HG03025 (cell line): Measurements from ENCODE around the gene ZMYND19.
"Not testable (repeated sequence)": the region's sequence is repeated elsewhere in the genome, so short reads cannot be mapped to it uniquely, and the experiment has no call there.

Experiments
- ATAC-seq: cut with Tn5 transposase; IDR thresholded peaks from one replicate; pipeline ENCODE4 v1.9.1; 2021; ENCODE audit warnings: mild to moderate bottlenecking, moderate library complexity; ENCODE audit not compliant: unreplicated experiment, low FRiP score

The ZMYND19 gene

GRCh38 chr9:137590469-137591383 lies at the start of gene ZMYND19:
Gene ZMYND19, minus strand, starts transcription at chr9:137590512. Its CDS starts 249 bp downstream, at chr9:137590263.
- peak; percentile 76 for ATAC-seq

GRCh38 chr9:137639303-137640051 lies 49.2 kb upstream of the ZMYND19 start:
- no peak for ATAC-seq

DNA sequence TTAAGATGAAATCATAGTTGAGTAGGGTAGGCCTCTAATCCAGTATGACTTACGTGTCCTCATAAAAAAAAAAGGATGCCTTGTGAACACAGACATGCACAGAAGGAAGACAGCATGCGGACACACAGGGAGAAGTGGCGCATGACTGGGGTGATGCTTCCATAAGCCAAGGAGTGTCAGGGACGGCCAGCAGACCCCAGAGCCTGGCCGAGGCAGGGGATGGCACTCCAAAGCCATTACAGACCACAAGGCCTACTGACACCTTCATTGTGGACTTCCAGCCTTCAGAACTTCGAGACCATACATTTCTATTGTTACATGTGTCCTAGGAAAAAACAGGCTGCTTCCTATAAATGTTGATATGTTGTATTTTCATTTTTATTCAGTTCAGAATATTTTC lies 48.4 kb upstream of the ZMYND19 start:
- no peak for ATAC-seq

DNA sequence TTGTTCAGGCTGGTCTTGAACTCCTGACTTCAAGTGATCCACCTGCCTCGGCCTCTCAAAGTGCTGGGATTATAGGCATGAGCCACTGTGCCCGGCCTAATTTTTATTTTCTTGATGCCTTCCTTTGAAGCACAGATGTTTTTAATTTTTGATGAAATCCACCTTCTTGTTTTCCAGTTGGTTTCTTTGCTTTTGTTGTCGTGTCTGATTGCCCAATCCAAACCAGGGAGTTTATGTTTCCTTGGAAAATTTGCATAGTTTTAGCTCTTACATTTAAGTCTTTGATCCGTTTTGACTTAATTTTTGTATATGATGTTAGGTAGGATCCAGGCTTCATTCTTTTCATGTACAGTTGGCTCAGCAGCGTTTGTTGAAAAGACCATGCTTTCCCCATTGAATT lies 43.7 kb upstream of the ZMYND19 start:
- ATAC-seq: no peak

GRCh38 chr9:137632230-137633161 lies 42.2 kb upstream of the ZMYND19 start:
- no peak for ATAC-seq

DNA sequence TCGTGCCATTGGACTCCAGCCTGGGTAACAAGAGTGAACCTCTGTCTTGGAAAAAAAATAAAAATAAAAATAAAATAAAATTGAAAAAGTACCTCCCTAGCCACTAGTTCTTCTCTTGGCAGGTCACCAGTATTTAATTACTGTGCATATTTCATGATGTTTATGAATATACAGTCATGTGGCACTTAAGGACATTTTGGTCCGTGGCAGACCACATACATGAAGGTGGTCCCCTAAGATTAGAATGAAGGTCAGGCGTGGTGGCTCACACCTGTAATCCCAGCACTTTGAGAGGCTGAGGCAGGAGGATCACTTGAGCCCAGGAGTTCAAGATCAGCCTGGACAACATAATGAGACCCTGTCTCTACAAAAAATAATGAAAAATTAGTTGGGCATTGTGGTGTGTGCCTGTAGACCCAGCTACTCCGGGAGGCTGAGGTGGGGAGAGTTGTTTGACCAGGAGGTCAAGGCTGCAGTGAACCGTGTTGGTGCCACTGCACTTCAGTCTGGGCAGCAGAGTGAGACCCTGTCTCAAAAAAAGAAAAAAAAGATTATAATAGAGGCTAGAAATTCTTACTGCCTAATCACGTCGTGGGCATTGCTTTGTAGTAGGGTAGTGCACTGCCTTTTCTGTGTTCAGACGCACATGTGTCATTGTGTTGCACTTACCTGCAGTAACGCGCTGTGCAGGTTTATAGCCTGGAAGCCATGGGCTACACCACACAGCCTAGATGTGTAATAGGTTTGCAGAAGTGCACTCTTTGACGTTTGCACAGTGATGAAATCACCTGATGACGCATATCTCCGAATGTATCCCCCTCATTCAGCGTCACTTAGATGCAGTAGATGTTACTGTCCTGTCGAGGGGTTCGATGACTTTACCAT lies 41.3 kb upstream of the ZMYND19 start:
- no peak for ATAC-seq

GRCh38 chr9:137630679-137631078 lies 40.4 kb upstream of the ZMYND19 start:
- ATAC-seq: no peak

DNA sequence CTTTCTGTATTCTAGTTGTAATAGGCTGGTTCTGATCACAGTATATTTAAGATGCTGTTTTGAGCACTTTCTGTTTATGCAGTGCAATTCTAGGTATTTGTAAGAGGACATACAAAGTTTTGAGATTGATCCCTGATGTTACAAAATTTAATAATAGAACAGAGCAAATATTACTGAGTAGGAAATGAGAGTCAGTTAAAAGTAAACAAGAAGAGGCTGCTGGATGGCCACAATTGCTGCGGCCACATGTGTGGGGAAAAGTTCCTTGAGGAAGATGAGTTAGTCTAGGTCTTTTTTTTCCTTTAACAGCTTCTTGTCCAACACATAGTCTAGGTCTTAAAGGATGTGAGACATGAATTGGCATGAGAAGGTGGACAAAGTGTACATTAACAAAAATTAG lies 39.8 kb upstream of the ZMYND19 start:
- ATAC-seq: no peak

DNA sequence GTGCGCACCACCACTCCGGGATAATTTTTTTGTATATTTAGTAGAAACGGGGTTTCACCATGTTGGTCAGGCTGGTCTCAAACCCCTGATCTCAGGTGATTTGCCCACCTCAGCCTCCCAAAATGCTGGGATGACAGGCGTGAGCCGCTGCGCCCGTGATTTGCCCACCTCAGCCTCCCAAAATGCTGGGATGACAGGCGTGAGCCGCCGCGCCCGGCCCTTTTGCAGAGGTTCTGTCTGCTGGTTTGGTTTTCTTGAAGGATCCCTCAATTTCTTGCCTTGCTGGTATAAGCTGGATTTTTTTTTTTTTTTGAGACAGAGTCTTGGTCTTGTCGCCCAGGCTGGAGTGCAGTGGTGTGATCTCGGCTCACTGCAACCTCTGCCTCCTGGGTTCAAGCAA lies 37.1 kb upstream of the ZMYND19 start:
- ATAC-seq: not testable (repeated sequence)

DNA sequence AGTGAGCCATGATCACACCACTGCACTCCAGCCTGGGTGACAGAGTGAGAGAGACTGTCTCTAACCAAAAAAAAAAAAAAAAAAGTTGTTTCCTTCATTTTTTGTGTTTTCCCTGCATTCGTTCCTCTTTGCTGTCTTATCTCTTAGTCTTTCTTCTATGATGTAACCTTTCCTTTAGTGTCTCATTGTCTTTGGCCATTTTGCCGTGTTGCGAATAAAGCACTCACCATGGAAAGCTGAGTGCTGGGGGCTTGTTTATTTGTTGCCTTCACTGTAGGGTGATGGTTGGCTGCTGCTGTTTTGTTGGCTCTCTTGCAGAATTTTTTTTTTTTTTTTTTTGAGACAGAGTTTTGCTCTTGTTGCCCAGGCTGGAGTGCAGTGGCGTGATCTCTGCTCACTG lies 36.2 kb upstream of the ZMYND19 start:
- ATAC-seq: no peak

GRCh38 chr9:137622211-137622610 lies 31.9 kb upstream of the ZMYND19 start:
- not testable (repeated sequence) for ATAC-seq

GRCh38 chr9:137621131-137621757 lies 30.9 kb upstream of the ZMYND19 start:
- no peak for ATAC-seq

DNA sequence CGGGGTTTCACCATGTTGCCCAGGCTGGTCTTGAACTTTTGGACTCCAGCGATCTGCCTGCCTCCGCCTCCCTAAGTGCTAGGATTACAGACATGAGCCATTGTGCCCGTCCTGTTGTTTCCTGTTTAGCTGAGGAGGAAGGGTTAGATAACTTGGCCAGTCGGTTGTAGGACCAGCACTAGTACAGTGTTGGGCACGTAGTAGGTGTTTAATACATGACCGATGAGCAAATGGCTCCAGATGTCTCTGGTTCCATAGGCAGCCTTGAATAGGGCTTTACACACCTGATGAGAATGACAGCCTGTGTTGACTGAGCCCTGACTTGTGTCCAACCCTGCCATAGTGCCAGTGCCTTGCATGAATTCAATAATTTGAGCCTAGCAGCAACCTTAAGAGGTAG lies 30.3 kb upstream of the ZMYND19 start:
- no peak for ATAC-seq

- ATAC-seq: no peak
Observed at GRCh38 chr9:137620048-137620405, 29.7 kb upstream of the ZMYND19 start.

GRCh38 chr9:137619240-137620047 lies 29.1 kb upstream of the ZMYND19 start:
- peak; percentile 14 for ATAC-seq

GRCh38 chr9:137618105-137619067 lies 28.1 kb upstream of the ZMYND19 start, which contains the start of gene EHMT1:
Gene EHMT1, plus strand, starts transcription at chr9:137619005. Its CDS starts 24 bp downstream, at chr9:137619029.
- ATAC-seq: peak; percentile 70

DNA sequence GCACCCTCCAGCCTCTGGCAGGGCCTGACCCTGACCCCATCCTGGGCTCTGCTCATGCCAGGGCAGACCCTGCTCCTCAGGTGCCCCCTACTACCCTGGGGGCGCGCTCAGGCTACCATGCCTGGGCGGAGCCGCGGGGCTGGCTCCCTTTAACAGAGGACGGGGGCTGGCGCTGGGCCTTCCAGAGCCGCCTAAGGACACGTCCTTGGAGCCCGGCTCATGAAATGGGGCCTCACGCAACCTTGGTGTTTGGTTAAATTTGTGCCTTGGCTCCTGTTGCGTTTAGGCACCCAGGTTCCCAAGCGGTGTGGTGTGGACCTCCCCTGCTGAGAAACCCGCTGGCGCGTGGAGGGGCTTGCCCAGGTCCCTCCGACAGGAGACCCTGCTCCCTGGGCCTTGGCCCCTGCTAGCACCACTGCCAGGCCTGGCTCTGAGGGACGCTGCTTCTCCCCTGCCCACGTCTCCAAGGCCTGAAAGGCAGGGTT lies 25.1 kb upstream of the ZMYND19 start:
- ATAC-seq: no peak
